Activated CD4-positive, alpha-beta T cell treated with anti-CD3 and anti-CD28 coated beads, Interleukin-2, amount 10 ng/mL, durations not matched to agents 7 days and 5 days (primary cell): ENCODE results near the gene IRX3. TPM values are rescaled to one million over a fixed set of nuclear protein-coding genes. Genes with fewer than 3 reads are reported as not detected.
A peak's percentile ranks its signal among the peaks of the same experiment; 100 is the strongest.

ENCODE experiments used
- CTCF ChIA-PET: fragments of 350-600 bp; sonication (Branson Sonifier 250); formaldehyde crosslinking; loops from one replicate; lab custom pipeline; 2021; ENCODE audit warnings: antibody characterized with exemption; lab: Charles Lee
- POLR2A ChIA-PET: fragments of 350-600 bp; sonication (Branson Sonifier 250); formaldehyde crosslinking; loops from one replicate; lab custom pipeline; 2021; ENCODE audit warnings: antibody characterized with exemption; lab: Charles Lee
- DNase-seq: peaks from one replicate; pipeline ENCODE4 v3.0.0-alpha.2; 2020
- H3K27ac Mint-ChIP-seq: one replicate; pipeline ENCODE4 v1.8.0; 2021; ENCODE audit warnings: mild to moderate bottlenecking, moderate library complexity, mixed read lengths
- H3K27me3 Mint-ChIP-seq: one replicate; pipeline ENCODE4 v1.8.0; 2021; ENCODE audit warnings: mixed read lengths
- H3K36me3 Mint-ChIP-seq: one replicate; pipeline ENCODE4 v1.8.0; 2021; ENCODE audit warnings: low read depth, mixed read lengths
- H3K4me1 Mint-ChIP-seq: one replicate; pipeline ENCODE4 v1.8.0; 2021; ENCODE audit warnings: mixed read lengths
- H3K4me3 Mint-ChIP-seq: one replicate; pipeline ENCODE4 v1.8.0; 2021; ENCODE audit warnings: mild to moderate bottlenecking, moderate library complexity, mixed read lengths
- H3K9me3 Mint-ChIP-seq: one replicate; pipeline ENCODE4 v1.8.0; 2021; ENCODE audit warnings: mixed read lengths
- total RNA-seq, 2 experiments: library from RNA; stranded (reverse); gene quantifications; one replicate each; pipeline ENCODE4 v1.2.3, GENCODE V29; 2021

IRX3 gene
- total RNA-seq, 2 experiments from 2014 or later: not detected

DNA sequence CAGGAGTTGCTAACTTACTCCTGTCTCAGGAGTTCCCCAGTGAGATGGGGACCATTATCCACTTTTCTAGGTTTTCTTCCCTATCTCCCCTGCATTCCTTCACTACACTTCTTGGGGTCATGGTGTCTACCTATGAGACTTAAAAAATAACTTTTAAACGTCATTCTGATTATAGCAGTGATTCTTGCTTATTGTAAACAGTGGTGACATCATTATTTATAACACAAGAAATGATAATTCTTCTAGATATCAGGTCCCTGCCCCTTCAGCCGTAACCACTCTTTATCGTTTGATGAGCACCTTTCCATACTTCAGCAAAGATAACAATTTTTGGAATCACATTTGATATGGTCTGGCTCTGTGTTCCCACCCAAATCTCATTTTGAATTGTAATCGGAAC, 27.2 kb upstream of the IRX3 start:
- Mint-ChIP-seq H3K4me3 (no peak overlapping the region), H3K4me1 (no peaks in the 10 kb centered on the region), H3K9me3 (no peaks in the 10 kb centered on the region), H3K36me3 (no peaks in the 10 kb centered on the region), H3K27ac (no peak overlapping the region), H3K27me3 (no peaks in the 10 kb centered on the region)
- DNase-seq: no peak
- CTCF ChIA-PET: no interaction called here
- POLR2A ChIA-PET: no interaction called here

DNA sequence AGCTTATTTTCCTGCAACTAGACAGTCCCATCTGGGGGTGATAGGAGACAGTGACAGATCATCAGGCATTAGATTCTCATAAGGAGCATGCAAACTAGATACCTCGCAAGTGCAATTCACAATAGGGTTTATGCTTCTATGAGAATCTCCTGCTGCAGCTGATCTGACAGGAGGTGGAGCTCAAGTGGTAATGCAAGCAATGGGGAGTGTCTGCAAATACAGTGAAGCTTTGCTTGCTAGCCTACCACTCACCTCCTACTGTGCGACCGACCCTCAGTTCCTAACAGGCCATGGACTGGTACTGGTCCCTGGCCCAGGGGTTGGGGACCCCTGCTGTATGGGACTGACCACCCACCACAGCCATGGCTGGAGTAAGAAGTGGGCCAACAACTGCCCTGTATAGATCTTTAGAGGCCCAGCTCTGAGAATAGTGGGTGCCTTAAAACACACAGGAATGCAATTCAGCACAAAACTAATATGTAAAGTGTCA, 26.0 kb upstream of the IRX3 start:
- Mint-ChIP-seq H3K9me3 (no peaks in the 10 kb centered on the region), H3K36me3 (no peaks in the 10 kb centered on the region), H3K27me3 (no peaks in the 10 kb centered on the region), H3K4me3 (no peak overlapping the region), H3K27ac (no peak overlapping the region), H3K4me1 (no peaks in the 10 kb centered on the region)
- ChIA-PET CTCF (no interaction called here), POLR2A (no interaction called here)
- no peak for DNase-seq

DNA sequence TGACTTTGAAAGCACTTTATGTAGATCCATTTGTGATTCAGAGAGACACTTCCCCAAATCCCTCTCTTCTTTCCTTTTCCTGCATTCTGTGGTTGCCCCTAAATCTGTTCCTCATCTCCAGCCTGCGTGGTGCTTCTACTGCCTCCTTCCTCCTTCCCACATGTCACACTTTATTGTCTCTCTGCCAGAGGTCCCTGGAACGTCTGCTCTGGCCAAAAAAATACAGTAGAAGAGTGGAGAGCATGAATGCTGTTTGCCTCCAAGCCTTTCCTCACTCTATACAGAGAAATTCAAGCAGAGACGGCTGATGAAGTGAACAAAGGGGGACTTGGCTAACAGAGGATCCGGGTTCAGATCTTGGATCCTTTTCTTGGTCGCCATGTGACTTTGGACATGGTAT, 22.8 kb upstream of the IRX3 start:
- Mint-ChIP-seq H3K36me3 (no peaks in the 10 kb centered on the region), H3K4me1 (no peaks in the 10 kb centered on the region), H3K27me3 (no peaks in the 10 kb centered on the region), H3K9me3 (no peaks in the 10 kb centered on the region), H3K4me3 (no peak overlapping the region), H3K27ac (no peak overlapping the region)
- no peak for DNase-seq
- POLR2A ChIA-PET: no interaction called here
- CTCF ChIA-PET: no interaction called here

DNA sequence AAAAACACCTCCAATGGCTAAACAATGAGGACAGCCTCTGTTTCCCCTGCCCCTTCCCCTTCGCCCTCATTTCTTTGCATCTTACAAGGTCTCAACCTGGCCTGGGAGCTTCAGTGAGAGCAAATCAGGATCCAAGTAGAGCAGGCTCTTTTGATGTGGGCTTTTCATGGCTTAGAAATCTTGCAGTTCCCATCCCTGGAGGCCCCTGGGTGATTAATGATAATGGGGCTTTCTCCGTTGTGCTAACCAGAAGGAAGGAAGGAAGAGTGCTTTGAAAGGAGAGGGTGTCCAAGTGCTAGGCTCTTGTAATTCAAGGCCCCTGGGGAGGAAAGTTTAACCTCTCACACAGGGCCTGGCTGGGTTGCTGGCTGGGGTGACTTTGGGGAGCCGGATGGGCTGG, 18.5 kb upstream of the IRX3 start:
- no peak overlapping the region for H3K4me3 Mint-ChIP-seq
- H3K4me1 Mint-ChIP-seq: no peaks in the 10 kb centered on the region
- ChIA-PET CTCF (no interaction called here), POLR2A (no interaction called here)
- H3K27me3 Mint-ChIP-seq: no peaks in the 10 kb centered on the region
- H3K9me3 Mint-ChIP-seq: no peaks in the 10 kb centered on the region
- DNase-seq: no peak
- H3K36me3 Mint-ChIP-seq: no peaks in the 10 kb centered on the region
- H3K27ac Mint-ChIP-seq: no peak overlapping the region

DNA sequence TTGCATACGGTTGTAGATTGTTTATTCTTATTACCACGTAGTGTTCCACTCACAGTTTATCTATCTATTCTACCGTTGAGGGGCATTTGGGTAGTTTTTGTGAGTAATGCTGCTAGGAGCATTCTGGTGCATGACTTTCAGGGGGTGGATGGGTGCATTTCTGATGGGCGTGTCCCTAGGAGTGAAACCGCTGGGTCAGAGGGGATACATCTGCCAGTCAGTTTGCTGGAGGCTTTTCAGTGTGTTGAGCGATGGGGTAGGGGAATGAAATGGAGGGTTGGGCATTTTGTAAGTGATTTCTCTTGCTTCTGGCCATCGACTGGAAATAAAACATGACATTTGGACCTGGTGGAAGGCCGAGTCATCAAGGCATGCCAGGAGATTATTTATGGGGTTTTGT, 17.0 kb upstream of the IRX3 start:
- no peak overlapping the region for H3K27ac Mint-ChIP-seq
- CTCF ChIA-PET: no interaction called here

DNA sequence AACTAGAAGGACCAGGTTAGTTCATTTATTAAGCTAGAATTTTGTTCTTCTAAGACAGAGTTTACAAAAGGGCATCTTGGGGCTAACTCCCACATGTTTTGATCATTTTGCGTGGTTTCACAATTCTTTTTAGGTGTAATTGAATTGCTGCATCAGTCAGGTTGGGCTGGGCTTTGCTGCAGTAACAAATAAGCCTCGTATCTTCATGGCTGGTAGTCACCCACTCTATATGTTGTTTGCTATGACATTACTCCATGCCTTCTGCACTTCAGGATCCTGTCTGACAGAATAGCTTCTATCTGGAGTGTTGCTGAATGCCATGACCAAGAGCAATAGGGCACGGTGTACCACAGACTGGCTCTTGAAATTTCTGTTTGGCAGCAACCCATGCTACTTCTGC, 10.6 kb upstream of the IRX3 start:
- H3K27me3 Mint-ChIP-seq: peaks cover 19% of the 10 kb centered on the region
- CTCF ChIA-PET: interaction anchor here (1.7 kb wide), 1 partner anchor 9 kb away, joined by 4 read pairs; no protein-coding TSS in a partner anchor
- no peaks in the 10 kb centered on the region for H3K36me3 Mint-ChIP-seq
- H3K4me1 Mint-ChIP-seq: no peaks in the 10 kb centered on the region
- DNase-seq: no peak
- POLR2A ChIA-PET: no interaction called here
- H3K27ac Mint-ChIP-seq: no peak overlapping the region
- H3K4me3 Mint-ChIP-seq: no peak overlapping the region
- H3K9me3 Mint-ChIP-seq: no peaks in the 10 kb centered on the region

More for the DNA sequence above, 17.0 kb upstream of the IRX3 start:
- DNase-seq: no peak
- Mint-ChIP-seq H3K4me3 (no peak overlapping the region), H3K27me3 (no peaks in the 10 kb centered on the region), H3K4me1 (no peaks in the 10 kb centered on the region), H3K9me3 (no peaks in the 10 kb centered on the region), H3K36me3 (no peaks in the 10 kb centered on the region)
- POLR2A ChIA-PET: no interaction called here

DNA sequence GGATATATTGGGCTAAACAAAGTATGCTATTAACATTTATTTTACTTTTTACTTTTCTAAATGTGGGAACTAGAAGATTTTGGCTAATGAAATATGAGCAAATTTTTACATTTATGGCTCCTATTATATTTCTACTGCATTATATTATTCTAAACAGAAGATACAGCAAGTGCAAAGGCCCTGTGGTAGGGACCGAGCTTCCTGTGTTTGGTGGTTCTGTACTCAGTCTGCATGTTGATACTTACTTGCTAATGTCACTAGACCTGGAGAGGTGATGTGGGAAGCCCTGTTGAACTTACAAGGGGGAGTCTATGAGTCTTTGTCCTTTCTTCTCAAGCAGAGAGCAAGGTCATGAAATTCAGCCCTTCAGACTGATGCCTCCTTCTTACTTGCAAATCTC, 10.0 kb upstream of the IRX3 start:
- ChIA-PET CTCF (interaction anchor here (0.6 to 1.7 kb wide), 2 partner anchors 10 to 660 kb away, joined by 3 to 4 read pairs; no protein-coding TSS in a partner anchor), POLR2A (no interaction called here)
- Mint-ChIP-seq H3K27ac (no peak overlapping the region), H3K4me3 (no peak overlapping the region), H3K4me1 (no peaks in the 10 kb centered on the region), H3K27me3 (peaks cover 24% of the 10 kb centered on the region), H3K36me3 (no peaks in the 10 kb centered on the region), H3K9me3 (no peaks in the 10 kb centered on the region)
- no peak for DNase-seq

DNA sequence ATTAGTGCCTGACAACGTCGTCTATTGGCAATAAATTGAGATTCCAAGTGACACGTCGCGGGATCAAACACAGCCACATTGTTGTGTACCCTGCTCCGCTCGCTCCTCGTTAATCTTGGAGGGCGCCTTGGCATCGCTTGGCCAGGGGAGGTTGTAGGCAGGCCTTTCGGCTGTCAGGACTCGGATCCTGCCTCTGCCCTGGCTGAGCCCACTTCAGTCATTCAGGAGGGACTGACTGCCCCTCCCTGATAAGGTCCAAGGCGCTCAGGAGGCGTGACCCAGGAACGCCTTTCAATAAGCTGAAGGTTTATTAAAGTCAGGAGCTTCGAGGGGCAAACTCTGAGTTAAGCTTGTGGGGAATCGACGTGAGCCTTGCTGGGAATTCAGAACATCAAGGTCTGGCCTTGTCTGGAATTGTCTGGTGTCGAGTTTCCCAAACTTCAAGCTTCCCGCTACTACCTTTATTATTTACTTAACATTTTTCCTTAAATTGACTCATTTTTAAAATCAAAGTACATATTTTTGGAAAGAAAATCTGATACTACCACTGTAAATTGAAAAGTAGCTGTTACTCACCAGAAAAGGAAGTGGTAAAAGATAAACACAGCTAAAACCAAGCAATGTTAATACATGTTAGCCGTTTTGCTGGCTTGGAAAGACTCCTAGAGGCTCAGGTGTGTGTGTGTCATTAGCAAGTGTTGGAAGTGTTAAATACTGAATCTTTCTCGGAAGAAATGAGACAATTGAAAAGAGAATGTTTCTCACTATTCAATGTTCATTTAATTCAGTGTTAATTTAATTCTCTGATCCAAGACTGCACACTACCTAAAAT, 5.3 kb upstream of the IRX3 start:
- Mint-ChIP-seq H3K4me1 (peaks cover 6% of the 10 kb centered on the region), H3K4me3 (no peak overlapping the region), H3K27me3 (peaks cover 63% of the 10 kb centered on the region), H3K27ac (no peak overlapping the region), H3K36me3 (peaks cover 11% of the 10 kb centered on the region), H3K9me3 (no peaks in the 10 kb centered on the region)
- CTCF ChIA-PET: no interaction called here
- no peak for DNase-seq
- POLR2A ChIA-PET: no interaction called here

DNA sequence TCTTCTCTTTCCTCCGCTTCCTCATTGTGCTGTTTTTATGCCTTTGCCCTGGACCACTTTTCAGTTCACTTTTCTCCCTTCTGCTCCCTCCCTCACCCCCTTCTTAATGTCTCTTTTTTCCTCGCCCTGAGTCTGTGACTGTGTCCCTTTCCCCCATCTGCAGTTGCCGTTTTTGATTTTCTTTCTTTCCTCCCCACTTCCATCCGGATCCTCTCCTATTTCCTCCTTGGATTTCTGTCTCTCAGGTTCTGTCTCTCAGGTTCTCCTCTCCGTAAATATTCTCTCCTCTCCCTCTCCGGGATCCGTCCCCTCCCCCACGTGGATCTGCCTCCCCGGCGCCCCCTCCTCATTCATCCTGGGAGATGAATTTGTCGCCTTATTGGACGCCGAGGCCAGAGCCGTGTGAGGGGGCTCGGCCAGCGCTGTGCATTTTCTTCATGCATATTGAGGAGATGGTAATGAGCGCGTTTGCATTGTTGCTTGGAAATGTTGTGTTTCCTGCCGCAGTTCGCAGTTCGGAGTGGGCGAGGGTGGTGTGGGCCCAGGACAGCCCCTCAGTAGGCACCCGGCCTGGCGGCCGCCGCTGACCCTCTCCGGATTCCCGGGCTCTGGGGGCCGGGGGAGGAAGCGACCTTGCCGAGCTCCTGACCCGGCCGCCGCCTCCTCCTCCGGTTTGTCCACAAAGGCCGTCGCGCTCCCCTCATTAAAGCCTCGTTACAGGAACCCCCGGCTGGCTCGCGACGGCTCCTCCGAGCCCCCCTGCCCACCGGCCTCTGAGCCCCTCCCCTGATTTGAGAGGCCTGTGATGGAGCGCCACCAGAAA, 4.5 kb upstream of the IRX3 start:
- POLR2A ChIA-PET: no interaction called here
- no peak for DNase-seq
- CTCF ChIA-PET: no interaction called here
- Mint-ChIP-seq H3K9me3 (no peaks in the 10 kb centered on the region), H3K27ac (no peak overlapping the region), H3K4me3 (peak overlapping the region; percentile 1), H3K27me3 (peaks cover 69% of the 10 kb centered on the region), H3K36me3 (peaks cover 11% of the 10 kb centered on the region), H3K4me1 (peaks cover 10% of the 10 kb centered on the region)

DNA sequence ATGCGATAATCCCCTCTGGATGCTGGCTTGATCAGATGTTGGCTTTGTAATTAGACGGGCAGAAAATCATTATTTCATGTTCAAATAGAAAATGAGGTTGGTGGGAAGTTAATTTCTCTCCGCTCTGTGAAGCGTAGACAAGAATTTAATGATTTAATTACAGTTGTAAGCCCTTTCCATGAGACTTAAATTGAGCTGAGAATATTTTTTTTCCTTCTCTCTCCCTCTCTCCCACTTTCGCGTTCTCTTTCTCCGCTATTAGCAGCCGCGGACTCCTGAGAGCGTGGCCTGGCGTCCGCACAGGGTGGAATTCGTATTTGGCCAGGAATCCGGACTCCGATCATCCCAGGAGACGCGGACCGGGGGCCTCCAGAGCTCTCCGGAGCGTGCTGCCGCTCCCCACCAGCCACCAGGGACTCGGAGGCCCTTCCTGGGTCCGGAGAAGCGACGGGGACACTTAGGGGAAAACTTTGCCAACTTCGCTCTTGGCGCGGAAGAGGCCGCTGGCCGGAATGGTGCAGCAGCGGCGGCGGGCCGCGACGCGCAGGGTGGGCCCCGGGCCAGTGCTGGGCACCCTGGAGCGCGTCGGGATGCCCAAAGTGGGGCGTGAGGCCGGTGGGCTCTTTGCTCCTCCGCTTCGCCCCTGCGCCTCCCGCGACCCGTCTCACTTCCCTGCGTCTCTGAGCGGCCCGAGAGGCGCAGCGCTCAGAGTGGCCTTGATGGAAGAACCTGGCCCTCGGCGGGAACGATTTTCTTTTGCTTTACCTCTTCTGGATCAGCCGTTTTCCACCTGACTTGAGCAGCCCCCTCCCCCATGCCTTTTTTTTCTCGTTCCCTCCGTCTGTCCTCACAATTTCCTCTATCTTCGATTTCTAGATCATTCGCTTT, 3.6 kb upstream of the IRX3 start:
- ChIA-PET CTCF (no interaction called here), POLR2A (no interaction called here)
- peaks cover 70% of the 10 kb centered on the region for H3K27me3 Mint-ChIP-seq
- H3K9me3 Mint-ChIP-seq: no peaks in the 10 kb centered on the region
- no peak for DNase-seq
- H3K4me1 Mint-ChIP-seq: peaks cover 13% of the 10 kb centered on the region
- H3K27ac Mint-ChIP-seq: peak overlapping the region; percentile 58
- H3K4me3 Mint-ChIP-seq: peak overlapping the region; percentile 16
- peaks cover 11% of the 10 kb centered on the region for H3K36me3 Mint-ChIP-seq

DNA sequence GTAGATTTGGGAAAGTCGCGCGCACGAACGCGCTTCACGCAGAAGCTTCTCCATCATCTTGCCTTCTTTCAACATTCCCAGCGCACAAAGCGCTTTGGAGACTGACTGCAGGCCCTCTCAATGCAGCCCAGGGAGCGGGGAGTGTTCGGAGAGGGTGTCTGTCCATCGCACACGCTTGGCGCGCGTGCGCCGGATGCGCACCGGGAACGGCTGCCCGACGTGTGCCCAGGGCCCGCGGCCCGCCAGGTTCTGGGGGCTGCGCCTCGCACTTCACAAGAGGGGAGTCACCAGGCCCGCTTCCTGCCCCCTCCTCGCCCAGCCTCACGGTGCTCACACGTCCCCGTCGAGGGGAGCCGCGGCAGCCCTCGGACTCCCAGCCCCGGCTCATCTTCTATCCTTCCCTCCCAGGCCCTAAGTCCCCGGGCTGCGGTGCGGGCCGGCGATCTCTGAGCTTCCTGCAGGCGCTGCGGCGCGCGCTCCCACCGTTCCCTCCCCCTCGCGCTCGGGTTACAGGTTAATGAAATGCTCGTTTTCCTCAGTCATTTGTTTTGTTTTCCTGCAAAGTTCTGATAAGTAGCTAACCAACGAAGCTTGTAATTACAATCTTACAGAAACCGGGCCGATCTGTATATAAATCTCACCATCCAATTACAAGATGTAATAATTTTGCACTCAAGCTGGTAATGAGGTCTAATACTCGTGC, 2.8 kb upstream of the IRX3 start:
- H3K4me3 Mint-ChIP-seq: no peak overlapping the region
- H3K27ac Mint-ChIP-seq: peak overlapping the region; percentile 58
- peaks cover 76% of the 10 kb centered on the region for H3K27me3 Mint-ChIP-seq
- no peak for DNase-seq
- peaks cover 17% of the 10 kb centered on the region for H3K4me1 Mint-ChIP-seq
- ChIA-PET POLR2A (no interaction called here), CTCF (no interaction called here)
- H3K36me3 Mint-ChIP-seq: peaks cover 11% of the 10 kb centered on the region
- no peaks in the 10 kb centered on the region for H3K9me3 Mint-ChIP-seq

DNA sequence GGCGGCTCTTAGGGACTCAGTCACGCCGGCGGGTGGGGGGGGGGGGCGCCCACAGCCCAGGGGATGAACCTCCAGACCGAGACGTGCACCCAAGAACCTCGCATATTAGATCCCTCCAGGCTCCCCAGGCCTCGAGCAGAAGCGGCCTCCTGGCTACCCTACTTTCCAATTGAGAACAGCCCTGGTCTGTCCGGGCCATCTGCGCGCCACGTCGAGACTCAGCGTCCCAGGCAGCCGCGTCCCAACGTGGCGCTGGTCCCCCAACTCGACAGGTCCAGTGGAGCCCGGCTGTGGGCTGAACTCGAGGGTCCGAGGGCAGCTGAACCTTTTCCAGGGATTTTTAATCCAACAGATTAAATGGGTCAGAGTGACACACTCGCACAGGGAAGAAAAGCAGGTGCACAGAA, 2.3 kb upstream of the IRX3 start:
- no peak overlapping the region for H3K27ac Mint-ChIP-seq
- DNase-seq: no peak
- CTCF ChIA-PET: no interaction called here
- H3K27me3 Mint-ChIP-seq: peaks cover 73% of the 10 kb centered on the region
- H3K4me1 Mint-ChIP-seq: peaks cover 17% of the 10 kb centered on the region
- no peaks in the 10 kb centered on the region for H3K9me3 Mint-ChIP-seq
- POLR2A ChIA-PET: no interaction called here
- peaks cover 11% of the 10 kb centered on the region for H3K36me3 Mint-ChIP-seq
- H3K4me3 Mint-ChIP-seq: no peak overlapping the region
